Ramos (cell line): ENCODE results near the gene JMJD1C.

Source experiments
- in situ Hi-C: fragments of 300-500 bp; cut with MboI; formaldehyde crosslinking; loops from one replicate; pipeline ENCODE4 v1.14.3; 2022; ENCODE audit warnings: low sequenced_read_pairs; ENCODE audit not compliant: unreplicated experiment

JMJD1C gene

DNA sequence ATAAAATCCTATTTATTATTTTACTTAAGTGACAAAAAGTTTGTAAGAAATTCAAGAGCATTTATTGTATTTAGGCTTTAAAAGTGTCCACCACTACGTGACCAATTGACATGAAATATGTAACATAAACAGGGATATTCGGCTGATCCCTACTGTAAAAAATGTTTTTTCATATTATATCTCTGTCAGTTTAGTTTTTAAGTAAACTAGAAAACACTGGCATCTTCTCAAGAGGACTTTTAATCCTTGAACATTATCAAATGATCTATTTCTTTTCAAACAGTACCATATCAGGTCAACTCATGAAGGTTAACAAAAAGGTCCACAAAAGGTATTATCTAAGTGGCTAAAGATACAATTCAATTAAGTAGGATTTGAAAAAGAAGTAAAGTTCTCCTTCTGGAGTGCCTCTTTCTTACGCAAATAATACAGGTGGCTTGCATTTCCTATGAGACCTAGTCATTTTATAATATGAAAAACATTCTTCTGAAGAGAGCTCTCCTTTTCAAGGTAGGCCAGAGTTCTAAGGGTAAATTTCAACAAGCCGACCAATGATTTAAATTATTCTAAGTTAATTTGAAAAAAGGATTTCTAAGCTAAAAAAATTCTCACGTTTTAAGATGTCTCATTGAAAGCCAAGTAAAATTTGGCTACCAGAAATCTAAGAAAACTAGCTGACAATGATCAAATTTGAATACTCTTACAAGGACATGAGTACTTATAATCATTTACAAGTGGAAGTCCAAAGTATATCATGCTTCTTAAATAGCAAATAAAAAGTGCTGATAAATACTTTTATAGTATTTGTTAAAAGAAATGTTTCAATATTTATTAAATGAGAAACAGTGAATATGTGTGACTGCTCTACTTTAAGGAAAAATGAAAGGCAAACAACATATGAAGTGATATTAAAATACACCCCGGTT, 199.1 kb downstream of the JMJD1C start:
- in situ Hi-C loops, result loop anchor here (25.0 kb wide), 1 partner anchor 1304 kb away; no protein-coding TSS in a partner anchor

DNA sequence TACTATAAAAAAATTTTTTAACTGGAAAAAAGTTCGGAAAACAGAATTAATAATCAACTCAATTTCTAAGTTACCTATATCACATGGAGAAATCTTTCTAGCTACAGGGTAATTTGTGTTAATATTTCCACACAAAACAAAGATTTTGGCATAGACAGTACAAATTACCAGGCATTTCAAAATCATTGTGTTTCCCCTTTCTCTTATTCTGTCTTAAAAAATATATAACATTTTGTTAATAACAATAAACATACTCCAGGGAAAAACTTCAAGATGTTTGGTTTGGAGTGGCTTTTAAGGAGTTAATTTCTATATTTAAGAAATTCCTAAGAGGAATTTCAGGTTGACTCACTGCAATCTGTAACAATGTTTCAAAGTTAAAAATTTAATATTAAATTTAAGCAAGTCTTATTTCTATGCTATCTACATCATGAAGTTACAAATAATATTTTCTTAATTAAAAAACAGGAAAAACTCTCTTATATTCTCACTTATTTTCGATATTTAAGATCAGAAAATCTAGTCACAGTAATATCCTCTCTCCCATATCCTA, 200.0 kb downstream of the JMJD1C start:
- in situ Hi-C loops, result loop anchor here (25.0 kb wide), 1 partner anchor 1303 kb away; no protein-coding TSS in a partner anchor

DNA sequence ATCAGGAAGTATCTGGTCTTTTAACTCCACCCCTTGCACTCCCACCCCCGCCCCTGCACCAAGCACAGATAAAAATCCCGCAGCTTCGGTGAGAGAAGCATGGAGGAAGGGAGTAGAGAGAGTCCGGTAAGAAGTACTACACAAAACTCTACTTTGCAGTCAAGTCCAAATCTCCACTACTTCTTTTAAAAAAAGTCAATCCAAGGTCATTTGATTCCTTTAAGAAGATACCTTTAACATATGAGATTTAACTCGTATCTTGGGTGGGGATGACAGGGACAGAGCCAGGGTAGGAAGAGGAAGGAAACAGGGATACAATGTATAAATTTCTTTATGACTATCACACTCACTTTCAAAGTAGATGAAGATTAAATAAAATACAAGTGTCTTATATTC, 200.6 kb downstream of the JMJD1C start:
- in situ Hi-C loops, result loop anchor here (25.0 kb wide), 1 partner anchor 1303 kb away; no protein-coding TSS in a partner anchor

DNA sequence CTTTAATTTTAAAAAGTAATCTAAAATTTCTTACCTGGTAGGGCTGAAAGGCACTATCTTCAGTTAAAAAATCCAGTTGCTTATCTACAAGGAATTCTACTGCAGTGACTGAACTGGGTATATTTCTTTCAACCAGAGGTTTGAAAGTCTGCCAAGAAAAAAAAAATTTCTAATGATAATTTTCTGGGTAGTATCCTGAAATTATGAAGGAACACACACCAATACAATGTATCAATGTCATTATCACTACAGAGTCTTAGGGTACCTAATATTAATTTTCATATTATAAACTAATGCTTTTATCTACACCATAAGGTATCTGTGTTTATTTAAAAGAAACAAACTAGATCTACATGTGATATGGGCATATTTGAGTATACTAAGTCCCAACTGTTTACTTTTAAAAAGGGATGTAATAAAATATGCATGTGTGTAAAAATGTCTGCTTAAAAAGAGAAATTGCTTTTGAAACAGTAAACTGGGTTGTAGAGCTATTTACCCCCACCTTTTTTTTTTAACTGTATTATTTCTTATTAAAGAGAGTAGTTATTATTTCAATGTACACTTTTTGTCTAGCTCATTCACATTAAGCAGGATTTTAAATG, 201.1 kb downstream of the JMJD1C start:
- in situ Hi-C loops, result loop anchor here (25.0 kb wide), 1 partner anchor 1302 kb away; no protein-coding TSS in a partner anchor

DNA sequence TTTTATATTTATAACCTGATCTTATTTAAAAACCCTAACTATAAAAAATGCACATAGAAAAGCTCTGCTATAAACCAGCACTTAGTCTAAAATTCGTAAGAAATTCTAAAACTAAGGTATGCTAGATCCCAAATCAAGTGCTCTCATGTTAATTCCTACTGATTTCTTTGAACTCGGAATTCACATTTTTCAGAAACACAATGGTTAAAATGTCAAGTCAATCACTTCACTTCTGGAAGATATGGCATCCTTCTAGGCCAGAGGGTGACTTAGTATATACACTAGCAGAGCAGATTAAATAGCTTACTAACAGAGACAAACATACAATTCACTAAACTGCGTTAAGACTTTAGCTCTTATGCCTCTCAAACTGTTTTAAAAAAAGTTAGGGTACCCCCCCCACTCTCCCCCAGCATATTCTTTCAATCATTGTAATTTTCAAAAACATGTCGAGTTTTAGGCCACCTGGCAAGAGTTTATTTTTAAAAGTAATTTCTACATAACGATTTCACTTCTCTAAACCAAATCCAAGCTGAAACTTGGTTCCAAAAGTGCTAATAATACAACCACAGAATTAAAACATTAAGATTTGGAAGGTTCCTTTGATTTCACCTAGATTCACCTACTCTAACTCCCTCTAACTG, 203.2 kb downstream of the JMJD1C start:
- in situ Hi-C loops, result loop anchor here (25.0 kb wide), 1 partner anchor 1300 kb away; no protein-coding TSS in a partner anchor

DNA sequence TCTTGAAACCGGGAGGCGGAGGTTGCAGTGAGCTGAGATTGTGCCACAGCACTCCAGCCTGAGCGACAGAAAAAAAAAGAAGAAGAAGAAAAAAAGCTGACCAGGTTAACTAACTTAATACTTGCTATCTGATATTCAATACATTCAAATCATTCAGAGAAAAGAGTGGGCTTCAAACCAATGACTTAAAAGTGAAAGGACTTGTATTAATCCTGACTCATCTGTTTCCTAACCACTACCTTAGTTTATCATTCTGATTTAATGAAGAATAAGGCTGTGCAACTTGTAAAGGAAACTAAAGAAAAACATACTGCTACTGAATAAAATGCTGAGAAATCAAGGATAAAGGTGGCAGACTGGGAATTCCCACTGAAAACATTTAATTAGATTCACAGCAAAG, 204.3 kb downstream of the JMJD1C start:
- in situ Hi-C loops, result loop anchor here (25.0 kb wide), 1 partner anchor 1299 kb away; no protein-coding TSS in a partner anchor

DNA sequence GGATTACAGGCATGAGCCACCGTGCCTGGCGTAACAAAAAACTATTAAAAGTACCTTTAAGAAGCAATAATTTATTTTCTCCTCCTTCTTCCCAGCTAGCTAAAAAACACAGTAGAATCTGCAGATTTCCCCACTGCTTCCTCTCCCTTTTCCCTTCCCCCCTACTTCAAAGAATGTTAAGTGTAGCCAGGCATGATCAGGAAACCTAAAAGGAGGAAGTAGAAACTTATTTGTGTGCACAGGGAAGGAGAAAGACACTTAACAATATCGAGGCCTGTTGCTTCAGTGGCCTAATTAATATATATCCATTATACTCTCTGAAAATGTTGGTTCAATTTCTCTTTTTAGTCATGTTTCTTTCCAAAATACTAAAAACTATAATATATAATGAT, 204.9 kb downstream of the JMJD1C start:
- in situ Hi-C loops, result loop anchor here (25.0 kb wide), 1 partner anchor 1299 kb away; no protein-coding TSS in a partner anchor

DNA sequence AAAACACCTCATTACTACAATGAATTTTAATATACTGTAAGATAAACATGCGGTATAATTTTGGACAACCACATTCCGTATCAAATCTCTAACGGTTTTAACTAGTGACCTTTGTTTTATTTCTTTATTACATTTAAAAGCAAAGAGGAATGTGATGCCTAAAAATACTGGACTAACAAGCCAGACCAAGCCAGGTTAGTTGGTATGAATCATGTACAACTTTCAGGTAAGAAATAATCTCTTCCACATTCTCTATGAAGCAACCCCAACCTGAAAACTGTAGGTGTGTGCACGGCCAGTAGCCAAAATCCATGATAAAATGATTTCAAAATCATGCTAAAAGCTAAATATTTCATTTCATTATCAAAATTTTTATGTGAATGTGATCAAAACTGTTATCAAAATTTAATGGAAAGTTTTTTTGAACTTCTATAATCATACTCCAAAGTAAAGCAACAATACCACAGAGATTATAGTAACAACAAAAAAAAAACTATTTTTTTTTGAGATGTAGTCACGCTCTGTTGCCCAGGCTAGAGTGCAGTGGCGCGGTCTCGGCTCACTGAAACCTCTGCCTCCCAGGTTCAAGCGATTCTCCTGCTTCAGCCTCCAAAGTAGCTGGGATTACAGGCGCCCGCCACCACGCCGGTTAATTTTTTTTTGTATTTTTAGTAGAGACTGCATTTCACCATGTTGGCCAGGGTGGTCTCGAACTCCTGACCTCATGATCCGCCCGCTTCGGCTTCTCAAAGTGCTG, 205.5 kb downstream of the JMJD1C start:
- in situ Hi-C loops, result loop anchor here (25.0 kb wide), 1 partner anchor 1298 kb away; no protein-coding TSS in a partner anchor

DNA sequence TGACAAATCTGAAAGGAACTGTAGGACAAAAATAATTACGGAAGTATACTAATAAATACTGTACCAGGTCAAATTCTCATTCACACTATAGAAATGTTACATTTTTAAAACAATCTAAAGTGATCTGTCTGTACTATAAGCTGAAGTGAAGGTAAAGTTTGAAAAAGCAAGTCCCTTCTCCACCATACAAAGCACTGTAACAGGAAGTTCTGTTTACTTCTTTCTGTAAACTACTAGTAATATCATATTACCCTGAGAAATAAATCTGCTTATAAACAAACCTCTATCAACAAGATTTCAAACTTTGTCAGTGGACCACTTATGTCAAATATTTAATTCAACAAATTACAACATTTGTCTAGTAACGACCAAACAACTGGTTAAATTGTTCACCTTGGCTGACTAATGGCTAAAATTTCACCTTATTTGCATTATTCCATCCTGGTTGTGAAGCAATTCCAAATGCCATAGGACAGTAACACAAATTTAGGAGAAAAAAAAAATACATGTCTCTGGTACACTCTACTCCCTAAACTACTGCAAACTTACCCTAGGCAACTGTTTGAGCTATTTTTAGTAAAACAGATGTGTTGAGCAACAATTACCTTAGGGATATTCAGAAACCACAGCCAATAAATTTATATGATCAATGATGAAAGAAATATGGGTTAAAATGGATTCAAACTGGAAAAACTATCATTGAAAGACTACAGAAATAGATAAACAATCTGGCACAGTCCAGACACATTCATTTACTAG, 206.7 kb downstream of the JMJD1C start:
- in situ Hi-C loops, result loop anchor here (25.0 kb wide), 1 partner anchor 1297 kb away; no protein-coding TSS in a partner anchor

DNA sequence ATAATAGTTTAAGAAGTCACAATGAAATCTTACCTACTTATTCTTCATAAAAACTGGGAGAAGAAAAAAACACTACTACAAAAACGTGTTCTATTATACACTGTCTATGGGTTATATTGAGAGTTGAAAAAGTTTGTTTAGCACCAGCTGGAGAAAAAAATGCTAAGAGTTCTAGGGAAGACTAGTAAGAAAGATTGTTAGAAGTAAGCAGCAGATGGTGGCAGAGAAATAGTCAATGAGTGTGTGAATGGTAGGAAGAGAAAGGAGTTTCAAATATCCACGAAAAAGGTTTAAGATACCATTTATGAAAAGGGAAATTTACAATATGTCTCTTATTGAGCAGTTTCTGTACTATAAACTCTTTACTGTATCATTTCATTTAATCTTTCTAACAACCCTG, 208.0 kb downstream of the JMJD1C start:
- in situ Hi-C loops, result loop anchor here (25.0 kb wide), 1 partner anchor 1295 kb away; no protein-coding TSS in a partner anchor

DNA sequence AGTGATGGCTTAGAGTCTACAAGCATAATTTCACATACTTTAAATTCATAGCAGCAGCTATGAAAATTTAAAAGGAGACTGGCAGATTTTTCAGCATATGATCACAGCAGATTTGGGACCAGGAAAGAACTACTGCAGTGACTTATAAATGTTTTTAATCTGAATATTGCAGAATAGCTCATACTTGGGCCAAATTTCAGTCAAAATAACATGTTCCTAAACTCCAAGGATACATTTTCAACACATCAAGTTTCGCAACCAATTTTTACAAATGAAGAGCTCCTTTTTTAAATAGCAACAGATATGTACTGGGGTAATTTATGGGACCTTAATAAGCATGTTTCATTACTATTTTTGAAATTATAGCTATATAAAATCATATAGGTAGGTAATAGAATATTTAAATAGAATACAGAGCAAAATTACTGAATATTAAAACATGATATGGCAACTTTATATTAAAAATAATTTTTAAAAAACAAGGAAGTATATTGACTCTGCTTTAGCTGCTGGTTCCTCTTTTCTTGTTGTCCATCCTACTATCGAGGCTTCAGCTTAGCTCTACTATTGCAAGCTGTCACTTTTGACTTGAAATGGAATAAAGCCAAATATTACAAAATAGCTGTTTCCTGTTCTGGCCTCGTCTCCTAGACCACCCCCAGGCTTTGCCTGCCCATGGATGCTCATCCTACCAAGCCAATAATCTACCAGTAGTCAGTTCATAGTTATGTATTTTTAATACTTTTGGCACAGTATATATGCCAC, 209.6 kb downstream of the JMJD1C start:
- in situ Hi-C loops, result loop anchor here (25.0 kb wide), 1 partner anchor 1294 kb away; no protein-coding TSS in a partner anchor

DNA sequence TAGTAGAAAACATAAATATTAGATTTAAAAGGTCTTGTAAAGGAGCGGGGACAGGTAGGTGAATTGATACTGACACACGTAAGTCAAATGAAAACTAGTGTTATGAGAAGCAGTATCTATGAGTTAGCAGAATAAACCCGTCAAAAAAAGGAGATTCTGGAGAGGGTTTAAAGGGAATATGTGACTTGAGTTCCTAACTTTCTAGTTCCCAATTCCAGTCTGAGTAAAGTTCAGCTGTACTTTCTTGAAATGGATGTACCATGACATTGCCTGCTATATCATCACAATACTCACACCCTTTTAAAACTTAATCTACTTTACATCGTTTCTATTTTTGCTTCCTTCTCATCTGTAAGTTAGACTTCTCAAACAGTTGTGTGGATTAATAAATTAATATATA, 210.5 kb downstream of the JMJD1C start:
- in situ Hi-C loops, result loop anchor here (25.0 kb wide), 1 partner anchor 1293 kb away; no protein-coding TSS in a partner anchor

DNA sequence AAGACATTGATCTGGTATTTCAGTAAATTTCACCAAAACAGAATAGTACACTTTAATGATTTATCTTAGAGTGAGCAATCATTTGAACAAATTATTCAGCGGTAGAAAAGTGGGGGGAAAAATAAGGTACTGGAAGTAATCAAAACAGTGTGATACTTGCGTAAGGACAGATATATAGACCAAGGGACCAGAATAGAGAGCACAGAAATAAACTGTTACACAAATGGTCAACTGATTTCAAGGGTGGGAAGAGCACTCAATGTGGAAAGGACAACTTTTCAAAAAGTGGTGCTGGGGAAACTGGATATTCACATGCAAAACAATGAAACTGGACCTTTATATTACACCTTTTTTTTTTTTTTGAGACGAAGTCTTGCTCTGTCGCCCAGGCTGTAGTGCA, 212.7 kb downstream of the JMJD1C start:
- in situ Hi-C loops, result loop anchor here (25.0 kb wide), 1 partner anchor 1291 kb away; no protein-coding TSS in a partner anchor

DNA sequence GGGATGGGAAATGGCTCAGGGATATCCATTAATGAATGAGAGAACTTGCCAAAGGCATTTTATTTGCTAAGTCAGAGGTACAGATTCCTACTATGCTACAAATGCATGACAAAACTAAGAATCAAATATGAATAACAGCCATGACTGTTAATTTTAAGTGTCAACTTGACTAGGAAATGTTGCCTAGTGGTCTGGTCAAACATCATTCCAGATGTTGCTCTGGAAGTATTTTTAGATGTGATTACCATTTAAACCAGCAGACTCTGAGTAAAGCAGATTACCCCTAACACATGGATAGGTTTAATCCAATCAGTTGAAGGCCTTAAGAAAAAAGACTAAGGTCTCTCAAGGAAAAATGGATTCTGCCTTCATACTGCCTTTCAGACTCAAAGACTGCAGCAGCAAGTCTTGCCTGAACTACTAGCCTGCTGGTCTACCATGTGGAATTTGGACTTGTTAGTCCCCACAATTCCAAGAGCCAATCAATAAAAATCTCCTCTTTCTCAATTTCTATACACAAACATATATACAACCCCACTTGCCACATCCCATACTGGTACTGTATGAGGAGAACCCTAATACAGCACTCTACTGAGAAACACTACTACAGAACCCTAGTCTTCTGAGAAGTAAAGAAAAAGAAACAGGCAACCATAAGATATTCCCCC, 213.5 kb downstream of the JMJD1C start:
- in situ Hi-C loops, result loop anchor here (25.0 kb wide), 1 partner anchor 1290 kb away; no protein-coding TSS in a partner anchor

DNA sequence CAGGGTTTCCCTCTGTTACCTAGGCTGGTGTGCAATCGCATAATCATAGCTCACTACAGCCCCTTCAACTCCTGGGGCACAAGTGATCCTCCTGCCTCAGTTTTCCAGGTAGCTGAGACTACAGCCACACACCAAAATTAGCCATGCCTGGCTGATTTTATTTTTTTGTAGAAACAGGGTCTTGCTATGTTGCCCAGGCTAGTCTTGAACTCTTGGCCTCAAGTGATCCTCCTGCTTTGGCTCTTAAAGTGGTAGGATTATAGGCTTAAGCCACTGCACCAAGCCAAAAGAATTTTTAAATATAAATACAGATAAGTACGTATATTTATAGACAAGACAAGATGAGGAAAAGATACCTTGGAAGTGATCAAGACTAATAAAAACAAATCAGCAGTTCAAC, 215.7 kb downstream of the JMJD1C start:
- in situ Hi-C loops, result loop anchor here (25.0 kb wide), 1 partner anchor 1288 kb away; no protein-coding TSS in a partner anchor

DNA sequence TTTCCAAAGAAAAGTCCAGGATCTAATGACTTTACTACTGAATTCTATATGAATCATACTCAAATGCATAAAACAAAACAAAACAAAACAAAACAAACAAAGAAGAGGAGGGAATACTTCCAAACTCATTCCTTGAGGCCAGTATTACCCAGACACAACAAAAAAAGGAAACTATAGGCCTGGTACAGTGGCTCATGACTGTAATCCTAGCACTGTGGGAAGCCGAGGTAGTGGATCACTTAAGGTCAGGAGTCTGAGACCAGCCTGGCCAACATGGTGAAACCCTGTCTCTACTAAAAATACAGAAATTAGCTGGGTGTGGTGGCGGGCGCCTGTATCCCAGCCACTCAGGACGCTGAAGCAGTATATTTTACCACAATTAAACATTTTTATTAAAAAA, 218.0 kb downstream of the JMJD1C start:
- in situ Hi-C loops, result no loop called here

DNA sequence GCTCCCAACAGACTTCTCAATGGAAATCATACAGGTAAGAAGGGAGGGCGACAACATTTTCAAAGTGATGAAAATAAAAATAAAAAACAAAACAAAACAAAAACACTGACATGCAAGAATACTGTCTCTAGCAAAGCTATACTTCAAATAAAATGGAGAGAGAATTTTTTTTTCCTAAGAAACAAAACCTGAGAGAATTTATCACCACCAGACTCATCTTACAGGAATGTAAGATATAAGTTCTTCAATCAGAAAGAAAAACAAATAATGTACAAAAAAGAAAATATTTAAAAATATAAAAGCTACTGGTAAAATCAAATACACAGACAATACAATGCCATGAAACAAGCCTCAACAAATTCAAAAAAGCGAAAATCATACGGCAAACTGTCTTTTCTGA, 219.4 kb downstream of the JMJD1C start:
- in situ Hi-C loops, result no loop called here
